Activated CD8-positive, alpha-beta T cell treated with anti-CD3 and anti-CD28 coated beads, Interleukin-2, amount 10 ng/mL, durations not matched to agents 7 days and 5 days (primary cell): ENCODE results near the gene PID1. TPM values are rescaled to one million over a fixed set of nuclear protein-coding genes. Genes with fewer than 3 reads are reported as not detected.

Experiments used
- ATAC-seq: fragments of 150-1000 bp; cut with Tn5 transposase; one replicate; pipeline ENCODE4 v1.10.0; 2021; ENCODE audit warnings: moderate library complexity
- CTCF ChIA-PET: fragments of 350-600 bp; sonication (Branson Sonifier 250); formaldehyde crosslinking; loops from one replicate; lab custom pipeline; 2021; ENCODE audit warnings: antibody characterized with exemption; lab: Charles Lee
- POLR2A ChIA-PET: fragments of 350-600 bp; sonication (Branson Sonifier 250); formaldehyde crosslinking; loops from one replicate; lab custom pipeline; 2021; ENCODE audit warnings: antibody characterized with exemption; lab: Charles Lee
- DNase-seq: peaks from one replicate; pipeline ENCODE4 v3.0.0-alpha.2; 2020
- H3K27ac Mint-ChIP-seq: one replicate; pipeline ENCODE4 v1.8.0; 2021; ENCODE audit warnings: mild to moderate bottlenecking, mixed read lengths
- H3K27me3 Mint-ChIP-seq: one replicate; pipeline ENCODE4 v1.8.0; 2021; ENCODE audit warnings: low read depth, mixed read lengths
- H3K36me3 Mint-ChIP-seq: one replicate; pipeline ENCODE4 v1.8.0; 2021; ENCODE audit warnings: low read depth, mixed read lengths
- H3K4me1 Mint-ChIP-seq: one replicate; pipeline ENCODE4 v1.8.0; 2021; ENCODE audit warnings: low read depth, mixed read lengths
- H3K4me3 Mint-ChIP-seq: one replicate; pipeline ENCODE4 v1.8.0; 2021; ENCODE audit warnings: mild to moderate bottlenecking, mixed read lengths
- H3K9me3 Mint-ChIP-seq: one replicate; pipeline ENCODE4 v1.8.0; 2022; ENCODE audit warnings: mixed read lengths; ENCODE audit not compliant: insufficient read depth
- total RNA-seq, 2 experiments: library from RNA; stranded (reverse); gene quantifications; one replicate each; pipeline ENCODE4 v1.2.3, GENCODE V29; 2021

PID1 gene
- total RNA-seq, 2 experiments from 2014 or later: not detected

- Mint-ChIP-seq H3K4me3 (no peak overlapping the region), H3K9me3 (no peaks in the 10 kb centered on the region), H3K27ac (no peak overlapping the region), H3K4me1 (no peaks in the 10 kb centered on the region), H3K36me3 (no peaks in the 10 kb centered on the region), H3K27me3 (no peaks in the 10 kb centered on the region)
- no peak for DNase-seq
- ATAC-seq: no peak
- ChIA-PET POLR2A (no interaction called here), CTCF (no interaction called here)
Observed at GRCh38 chr2:229176136-229176535, 95.0 kb downstream of the PID1 start.

- POLR2A ChIA-PET: no interaction called here
- DNase-seq (no peak), ATAC-seq (no peak)
- H3K27me3 Mint-ChIP-seq: no peaks in the 10 kb centered on the region
- H3K27ac Mint-ChIP-seq: no peak overlapping the region
- no peaks in the 10 kb centered on the region for H3K36me3 Mint-ChIP-seq
- CTCF ChIA-PET: no interaction called here
- no peaks in the 10 kb centered on the region for H3K9me3 Mint-ChIP-seq
- no peaks in the 10 kb centered on the region for H3K4me1 Mint-ChIP-seq
- H3K4me3 Mint-ChIP-seq: no peak overlapping the region
Observed at GRCh38 chr2:229175497-229175863, 95.6 kb downstream of the PID1 start.

GRCh38 chr2:229174794-229175496 is 96.1 kb downstream of the PID1 start:
- Mint-ChIP-seq H3K9me3 (no peaks in the 10 kb centered on the region), H3K4me1 (no peaks in the 10 kb centered on the region), H3K27me3 (no peaks in the 10 kb centered on the region), H3K36me3 (no peaks in the 10 kb centered on the region), H3K4me3 (no peak overlapping the region), H3K27ac (no peak overlapping the region)
- DNase-seq (no peak), ATAC-seq (no peak)
- POLR2A ChIA-PET: no interaction called here
- CTCF ChIA-PET: no interaction called here

- ChIA-PET POLR2A (no interaction called here), CTCF (no interaction called here)
- no peak overlapping the region for H3K27ac Mint-ChIP-seq
- no peaks in the 10 kb centered on the region for H3K9me3 Mint-ChIP-seq
- no peaks in the 10 kb centered on the region for H3K27me3 Mint-ChIP-seq
- no peak for DNase-seq
- H3K36me3 Mint-ChIP-seq: no peaks in the 10 kb centered on the region
- no peaks in the 10 kb centered on the region for H3K4me1 Mint-ChIP-seq
- ATAC-seq: no peak
- no peak overlapping the region for H3K4me3 Mint-ChIP-seq
Observed at GRCh38 chr2:229173825-229174359, 97.2 kb downstream of the PID1 start.

- ChIA-PET CTCF (no interaction called here), POLR2A (no interaction called here)
- H3K9me3 Mint-ChIP-seq: no peaks in the 10 kb centered on the region
Observed at GRCh38 chr2:229170916-229171315, 100.2 kb downstream of the PID1 start.

GRCh38 chr2:229170171-229170570 is 100.9 kb downstream of the PID1 start:
- H3K9me3 Mint-ChIP-seq: no peaks in the 10 kb centered on the region
- DNase-seq (no peak), ATAC-seq (no peak)
- H3K27me3 Mint-ChIP-seq: no peaks in the 10 kb centered on the region
- no peak overlapping the region for H3K4me3 Mint-ChIP-seq
- ChIA-PET CTCF (no interaction called here), POLR2A (no interaction called here)
- no peaks in the 10 kb centered on the region for H3K4me1 Mint-ChIP-seq
- no peaks in the 10 kb centered on the region for H3K36me3 Mint-ChIP-seq
- H3K27ac Mint-ChIP-seq: no peak overlapping the region

More at GRCh38 chr2:229170916-229171315, 100.2 kb downstream of the PID1 start:
- no peak overlapping the region for H3K27ac Mint-ChIP-seq
- H3K4me1 Mint-ChIP-seq: no peaks in the 10 kb centered on the region
- no peaks in the 10 kb centered on the region for H3K36me3 Mint-ChIP-seq
- H3K27me3 Mint-ChIP-seq: no peaks in the 10 kb centered on the region
- H3K4me3 Mint-ChIP-seq: no peak overlapping the region
- DNase-seq (no peak), ATAC-seq (no peak)

- CTCF ChIA-PET: no interaction called here
Observed at GRCh38 chr2:229169751-229170150, 101.3 kb downstream of the PID1 start.

GRCh38 chr2:229164545-229165249 is 106.4 kb downstream of the PID1 start:
- CTCF ChIA-PET: interaction anchor here (0.5 kb wide), 1 partner anchor 46 kb away, joined by 3 read pairs; no protein-coding TSS in a partner anchor
- ATAC-seq: no peak
- no peaks in the 10 kb centered on the region for H3K36me3 Mint-ChIP-seq
- H3K4me1 Mint-ChIP-seq: no peaks in the 10 kb centered on the region
- POLR2A ChIA-PET: no interaction called here
- H3K27me3 Mint-ChIP-seq: no peaks in the 10 kb centered on the region
- H3K9me3 Mint-ChIP-seq: no peaks in the 10 kb centered on the region
- no peak overlapping the region for H3K4me3 Mint-ChIP-seq
- no peak overlapping the region for H3K27ac Mint-ChIP-seq
- no peak for DNase-seq

More at GRCh38 chr2:229169751-229170150, 101.3 kb downstream of the PID1 start:
- Mint-ChIP-seq H3K36me3 (no peaks in the 10 kb centered on the region), H3K9me3 (no peaks in the 10 kb centered on the region), H3K4me1 (no peaks in the 10 kb centered on the region), H3K27me3 (no peaks in the 10 kb centered on the region), H3K27ac (no peak overlapping the region), H3K4me3 (no peak overlapping the region)
- ATAC-seq: no peak
- DNase-seq: no peak
- POLR2A ChIA-PET: no interaction called here

GRCh38 chr2:229163893-229164292 is 107.2 kb downstream of the PID1 start:
- ATAC-seq (no peak), DNase-seq (no peak)
- no peaks in the 10 kb centered on the region for H3K27me3 Mint-ChIP-seq
- no peaks in the 10 kb centered on the region for H3K9me3 Mint-ChIP-seq
- no peak overlapping the region for H3K27ac Mint-ChIP-seq
- no peaks in the 10 kb centered on the region for H3K4me1 Mint-ChIP-seq
- no peaks in the 10 kb centered on the region for H3K36me3 Mint-ChIP-seq
- POLR2A ChIA-PET: no interaction called here
- CTCF ChIA-PET: interaction anchor here (0.5 kb wide), 1 partner anchor 46 kb away, joined by 3 read pairs; no protein-coding TSS in a partner anchor
- H3K4me3 Mint-ChIP-seq: no peak overlapping the region

- POLR2A ChIA-PET: no interaction called here
- DNase-seq (no peak), ATAC-seq (no peak)
- Mint-ChIP-seq H3K9me3 (no peaks in the 10 kb centered on the region), H3K4me3 (no peak overlapping the region), H3K27ac (no peak overlapping the region), H3K4me1 (no peaks in the 10 kb centered on the region), H3K27me3 (no peaks in the 10 kb centered on the region), H3K36me3 (no peaks in the 10 kb centered on the region)
- CTCF ChIA-PET: no interaction called here
Observed at GRCh38 chr2:229162015-229162414, 109.1 kb downstream of the PID1 start.

- ATAC-seq (no peak), DNase-seq (no peak)
- Mint-ChIP-seq H3K4me1 (no peaks in the 10 kb centered on the region), H3K27ac (no peak overlapping the region), H3K4me3 (no peak overlapping the region), H3K36me3 (no peaks in the 10 kb centered on the region), H3K27me3 (no peaks in the 10 kb centered on the region), H3K9me3 (no peaks in the 10 kb centered on the region)
- CTCF ChIA-PET: no interaction called here
- POLR2A ChIA-PET: no interaction called here
Observed at GRCh38 chr2:229160984-229161383, 110.1 kb downstream of the PID1 start.

GRCh38 chr2:229160180-229160579 is 110.9 kb downstream of the PID1 start:
- no peak overlapping the region for H3K27ac Mint-ChIP-seq
- no peaks in the 10 kb centered on the region for H3K9me3 Mint-ChIP-seq
- ChIA-PET POLR2A (no interaction called here), CTCF (no interaction called here)
- H3K27me3 Mint-ChIP-seq: no peaks in the 10 kb centered on the region
- no peak overlapping the region for H3K4me3 Mint-ChIP-seq
- no peaks in the 10 kb centered on the region for H3K4me1 Mint-ChIP-seq
- H3K36me3 Mint-ChIP-seq: no peaks in the 10 kb centered on the region
- ATAC-seq (no peak), DNase-seq (no peak)
